Measurements from ENCODE around the gene PRDM12. TPM values are rescaled to one million over a fixed set of nuclear protein-coding genes. Genes with fewer than 3 reads are reported as not detected.

The PRDM12 gene
- polyA plus RNA-seq, 1 donor (not counting 4 experiments of a cell fraction or from before 2014, with no cell fraction given), result not detected

DNA sequence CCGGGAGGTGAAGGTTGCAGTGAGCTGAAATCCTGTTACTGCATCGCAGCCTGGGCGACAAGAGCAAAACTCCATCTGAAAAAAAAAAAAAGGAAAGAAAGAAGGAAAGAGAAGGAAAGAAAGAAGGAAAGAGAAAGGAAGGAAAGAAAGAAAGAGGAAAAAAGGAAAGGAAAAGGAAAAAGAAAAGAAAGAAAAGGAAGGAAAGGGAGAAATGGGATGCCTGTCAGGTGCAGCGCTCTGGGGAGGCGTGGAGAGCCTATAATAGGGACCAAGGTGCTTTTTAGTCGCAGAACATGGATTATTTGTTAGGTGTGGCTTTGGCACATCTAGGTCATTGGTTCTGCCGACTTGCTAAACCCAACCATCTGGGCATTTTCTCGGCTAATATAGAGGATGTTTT, 47.1 kb downstream of the PRDM12 start:
- no peaks in the 10 kb centered on the region for H3K36me3 ChIP-seq (ENCODE audit: control insufficient read depth in 2 of 2, extremely low read depth in 1 of 2, insufficient read depth in 2 of 2, low read length in 2 of 2)
- H3K4me1 ChIP-seq (ENCODE audit: control insufficient read depth, extremely low read depth, insufficient read depth, low read length), result peaks cover 15% of the 10 kb centered on the region
- dilution Hi-C loops (cut with MboI; ENCODE audit: extremely low pct_ligation_motif_present, low sequenced_read_pairs), result no loop called here
- H3K4me3 ChIP-seq (ENCODE audit: control insufficient read depth in 2 of 3, extremely low read depth in 1 of 3, insufficient read depth in 2 of 3, low read depth in 1 of 3, low read length in 3 of 3), result no peak overlapping the region
- no peaks in the 10 kb centered on the region for H3K9me1 ChIP-seq (ENCODE audit: control insufficient read depth, extremely low read depth, insufficient read depth, low read length)
- FAIRE-seq, result no peak
- H3K9ac ChIP-seq (ENCODE audit: control insufficient read depth, extremely low read depth, insufficient read depth, low read length), result no peak overlapping the region
- H2AFZ ChIP-seq (ENCODE audit: control insufficient read depth, low read length), result no peak overlapping the region
- H3K4me2 ChIP-seq (ENCODE audit: control insufficient read depth, extremely low read depth, insufficient read depth, low read depth, low read length), result no peak overlapping the region
- H4K20me1 ChIP-seq (ENCODE audit: control insufficient read depth, extremely low read depth, insufficient read depth, low read length), result no peaks in the 10 kb centered on the region
- DNase-seq (ENCODE audit: low read depth, low spot score), result no peak
- no peaks in the 10 kb centered on the region for H3K9me3 ChIP-seq (ENCODE audit: control insufficient read depth, low read depth, low read length)
- no peaks in the 10 kb centered on the region for H3K27me3 ChIP-seq (ENCODE audit: control insufficient read depth, extremely low read depth, insufficient read depth, low read length)
- H3K79me2 ChIP-seq (ENCODE audit: control insufficient read depth, insufficient read depth, low read length), result peaks cover 32% of the 10 kb centered on the region
- TF ChIP-seq CTCF (optimal IDR thresholded peaks at IDR 0.05 in 1 of 3, IDR thresholded peaks at IDR 0.05 in 1 of 3, conservative IDR thresholded peaks at IDR 0.05 in 1 of 3; ENCODE audit: extremely low read depth in 1 of 3, insufficient read depth in 2 of 3, low read length in 3 of 3), result no peak
- no peak overlapping the region for H3K27ac ChIP-seq (ENCODE audit: control insufficient read depth, insufficient read depth, low read length)

GRCh38 chr9:130712564-130713285, 48.3 kb downstream of the PRDM12 start:
- H4K20me1 ChIP-seq (ENCODE audit: control insufficient read depth, extremely low read depth, insufficient read depth, low read length), result no peaks in the 10 kb centered on the region
- H3K4me3 ChIP-seq (ENCODE audit: control insufficient read depth in 2 of 3, extremely low read depth in 1 of 3, insufficient read depth in 2 of 3, low read depth in 1 of 3, low read length in 3 of 3), result peak overlapping the region; percentile 82 to 98 (median 87)
- no peaks in the 10 kb centered on the region for H3K9me3 ChIP-seq (ENCODE audit: control insufficient read depth, low read depth, low read length)
- dilution Hi-C loops (cut with MboI; ENCODE audit: extremely low pct_ligation_motif_present, low sequenced_read_pairs), result no loop called here
- no peaks in the 10 kb centered on the region for H3K9me1 ChIP-seq (ENCODE audit: control insufficient read depth, extremely low read depth, insufficient read depth, low read length)
- FAIRE-seq, result peak; percentile 57
- H3K27ac ChIP-seq (ENCODE audit: control insufficient read depth, insufficient read depth, low read length), result peak overlapping the region; percentile 91
- DNase-seq (ENCODE audit: low read depth, low spot score), result peak; percentile 89
- peak overlapping the region; percentile 84 for H2AFZ ChIP-seq (ENCODE audit: control insufficient read depth, low read length)
- H3K27me3 ChIP-seq (ENCODE audit: control insufficient read depth, extremely low read depth, insufficient read depth, low read length), result no peaks in the 10 kb centered on the region
- no peaks in the 10 kb centered on the region for H3K36me3 ChIP-seq (ENCODE audit: control insufficient read depth in 2 of 2, extremely low read depth in 1 of 2, insufficient read depth in 2 of 2, low read length in 2 of 2)
- TF ChIP-seq EZH2 (IDR thresholded peaks at IDR 0.05; ENCODE audit: low read length), result no peak
- TF ChIP-seq CTCF (optimal IDR thresholded peaks at IDR 0.05 in 1 of 3, IDR thresholded peaks at IDR 0.05 in 1 of 3, conservative IDR thresholded peaks at IDR 0.05 in 1 of 3; ENCODE audit: extremely low read depth in 1 of 3, insufficient read depth in 2 of 3, low read length in 3 of 3), result no peak
- peak overlapping the region; percentile 95 for H3K9ac ChIP-seq (ENCODE audit: control insufficient read depth, extremely low read depth, insufficient read depth, low read length)
- H3K79me2 ChIP-seq (ENCODE audit: control insufficient read depth, insufficient read depth, low read length), result peaks cover 43% of the 10 kb centered on the region
- peaks cover 15% of the 10 kb centered on the region for H3K4me1 ChIP-seq (ENCODE audit: control insufficient read depth, extremely low read depth, insufficient read depth, low read length)
- H3K4me2 ChIP-seq (ENCODE audit: control insufficient read depth, extremely low read depth, insufficient read depth, low read depth, low read length), result peak overlapping the region; percentile 90
